GM18951 (cell line): Measurements from ENCODE around the gene DLGAP1.

Experiments
- POLR2A ChIP-seq: IDR thresholded peaks from 4 replicates; pipeline ENCODE4 v1.6.1; 2011; ENCODE audit warnings: mild to moderate bottlenecking; ENCODE audit not compliant: insufficient read length, insufficient read depth; ENCODE audit errors: extremely low read depth
- in situ Hi-C: fragments of 300-500 bp; cut with MboI; formaldehyde crosslinking; loops from one replicate; pipeline ENCODE4 v1.12.0; 2022; ENCODE audit warnings: low sequenced_read_pairs, mixed read lengths, inconsistent platforms; ENCODE audit not compliant: unreplicated experiment

The DLGAP1 gene

GRCh38 chr18:3579701-3580100 is 875.4 kb downstream of the DLGAP1 start:
- TF ChIP-seq POLR2A: no peak

GRCh38 chr18:3578621-3579020 is 876.5 kb downstream of the DLGAP1 start:
- in situ Hi-C loops: no loop called here
- TF ChIP-seq POLR2A: no peak

More at GRCh38 chr18:3579701-3580100, 875.4 kb downstream of the DLGAP1 start:
- in situ Hi-C loops: no loop called here

GRCh38 chr18:3577281-3577855 is 877.7 kb downstream of the DLGAP1 start:
- in situ Hi-C loops: no loop called here
- no peak for TF ChIP-seq POLR2A

- TF ChIP-seq POLR2A: no peak
- in situ Hi-C loops: no loop called here
These were observed 882.3 kb downstream of the DLGAP1 start for GRCh38 chr18:3572761-3573160.

GRCh38 chr18:3566851-3567250 is 888.3 kb downstream of the DLGAP1 start:
- no peak for TF ChIP-seq POLR2A
- in situ Hi-C loops: no loop called here

DNA sequence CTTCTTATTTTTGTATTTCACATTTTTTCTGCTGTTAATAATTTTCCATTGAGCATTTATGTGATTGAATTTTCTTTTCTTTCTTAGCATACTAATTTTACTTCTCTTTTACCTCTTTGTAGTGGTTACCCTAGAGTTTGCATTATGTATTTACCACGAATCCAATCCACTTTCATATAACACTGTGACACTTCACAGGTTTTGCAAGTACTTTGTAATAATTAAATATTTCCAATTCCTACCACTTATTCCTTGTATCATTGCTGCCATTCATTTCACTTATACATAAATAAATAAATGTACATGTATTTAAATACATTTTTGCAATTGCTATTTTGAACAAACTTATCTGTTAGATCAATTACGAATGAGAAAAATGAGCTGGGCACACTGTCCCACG is 894.4 kb downstream of the DLGAP1 start:
- in situ Hi-C loops: no loop called here
- no peak for TF ChIP-seq POLR2A

GRCh38 chr18:3554811-3555427 is 900.2 kb downstream of the DLGAP1 start:
- in situ Hi-C loops: no loop called here

GRCh38 chr18:3554091-3554601 is 901.0 kb downstream of the DLGAP1 start:
- in situ Hi-C loops: no loop called here
- TF ChIP-seq POLR2A: no peak

More at GRCh38 chr18:3554811-3555427, 900.2 kb downstream of the DLGAP1 start:
- TF ChIP-seq POLR2A: no peak

- no peak for TF ChIP-seq POLR2A
- in situ Hi-C loops: no loop called here
These were observed 902.8 kb downstream of the DLGAP1 start for GRCh38 chr18:3552305-3552704.

DNA sequence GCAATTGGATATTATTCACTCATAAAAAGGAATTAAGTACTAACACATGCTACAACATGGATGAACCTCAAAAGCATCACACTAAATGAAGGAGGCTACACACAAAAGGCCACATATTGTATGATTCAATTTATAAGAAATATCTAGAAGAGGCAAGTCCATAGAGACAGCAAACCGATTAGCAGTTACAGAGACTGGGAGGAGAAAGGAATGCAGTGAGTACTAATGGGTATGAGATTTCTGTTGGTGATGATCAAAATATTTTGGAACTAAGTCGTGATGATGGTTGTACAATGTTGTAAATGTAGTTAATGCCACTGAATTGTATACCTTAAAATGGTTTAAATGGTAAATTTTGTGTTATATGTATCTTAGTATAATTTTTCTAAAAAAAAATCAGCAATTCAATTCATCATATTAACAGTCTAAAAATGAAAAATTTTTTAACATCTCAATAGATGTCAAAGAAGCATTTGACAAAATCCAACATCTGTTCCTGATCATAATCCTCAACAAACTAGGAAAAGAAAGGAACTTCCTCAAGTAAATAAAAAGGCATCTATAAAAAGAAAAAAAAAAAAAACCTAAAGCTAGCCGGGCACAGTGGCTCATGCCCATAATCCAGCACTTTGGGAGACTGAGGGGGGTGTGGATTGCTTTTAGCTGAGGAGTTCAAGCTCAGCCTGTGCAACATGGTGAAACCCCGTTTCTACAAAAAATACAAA is 907.1 kb downstream of the DLGAP1 start:
- in situ Hi-C loops: no loop called here
- TF ChIP-seq POLR2A: no peak

GRCh38 chr18:3546106-3546505 is 909.0 kb downstream of the DLGAP1 start:
- in situ Hi-C loops: no loop called here
- TF ChIP-seq POLR2A: no peak

- in situ Hi-C loops: no loop called here
- no peak for TF ChIP-seq POLR2A
These were observed 910.6 kb downstream of the DLGAP1 start for GRCh38 chr18:3544537-3544936.

GRCh38 chr18:3541549-3542386 is 913.3 kb downstream of the DLGAP1 start:
- TF ChIP-seq POLR2A: no peak
- in situ Hi-C loops: no loop called here
